Measurements from ENCODE around the gene ACOT11.

- TF ChIP-seq CTCF (IDR thresholded peaks at IDR 0.05) (no peak), POLR2A (IDR thresholded peaks at IDR 0.05) (no peak)
Observed at GRCh38 chr1:54596756-54597155, 48.7 kb downstream of the ACOT11 start.
